ENCODE measurements around the gene SLCO2B1.
A peak's percentile ranks its signal among the peaks of the same experiment; 100 is the strongest.
"Not testable (repeated sequence)": the region's sequence is repeated elsewhere in the genome, so short reads cannot be mapped to it uniquely, and the experiment has no call there.

The SLCO2B1 gene, protein sequence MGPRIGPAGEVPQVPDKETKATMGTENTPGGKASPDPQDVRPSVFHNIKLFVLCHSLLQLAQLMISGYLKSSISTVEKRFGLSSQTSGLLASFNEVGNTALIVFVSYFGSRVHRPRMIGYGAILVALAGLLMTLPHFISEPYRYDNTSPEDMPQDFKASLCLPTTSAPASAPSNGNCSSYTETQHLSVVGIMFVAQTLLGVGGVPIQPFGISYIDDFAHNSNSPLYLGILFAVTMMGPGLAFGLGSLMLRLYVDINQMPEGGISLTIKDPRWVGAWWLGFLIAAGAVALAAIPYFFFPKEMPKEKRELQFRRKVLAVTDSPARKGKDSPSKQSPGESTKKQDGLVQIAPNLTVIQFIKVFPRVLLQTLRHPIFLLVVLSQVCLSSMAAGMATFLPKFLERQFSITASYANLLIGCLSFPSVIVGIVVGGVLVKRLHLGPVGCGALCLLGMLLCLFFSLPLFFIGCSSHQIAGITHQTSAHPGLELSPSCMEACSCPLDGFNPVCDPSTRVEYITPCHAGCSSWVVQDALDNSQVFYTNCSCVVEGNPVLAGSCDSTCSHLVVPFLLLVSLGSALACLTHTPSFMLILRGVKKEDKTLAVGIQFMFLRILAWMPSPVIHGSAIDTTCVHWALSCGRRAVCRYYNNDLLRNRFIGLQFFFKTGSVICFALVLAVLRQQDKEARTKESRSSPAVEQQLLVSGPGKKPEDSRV

DNA sequence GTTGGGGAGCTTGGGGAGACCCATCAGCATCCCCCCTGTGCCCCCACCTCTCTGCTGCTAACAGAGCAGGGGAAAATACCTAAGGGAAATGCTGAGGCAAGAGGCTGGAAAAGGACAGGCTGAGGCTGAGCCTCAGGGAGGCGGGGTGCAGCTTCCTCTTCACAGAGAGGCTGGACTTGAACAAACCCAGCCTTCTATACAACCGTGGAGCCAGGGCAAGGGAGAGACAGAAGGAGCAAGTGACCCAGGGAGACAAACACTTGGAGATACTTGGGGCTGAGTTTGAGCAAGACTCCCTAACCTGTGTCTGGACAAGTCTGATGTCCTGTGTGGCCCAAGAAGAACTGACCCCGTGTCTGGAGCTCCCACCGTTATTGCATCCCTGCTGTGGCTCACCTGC, at the start of gene SLCO2B1:
SLCO2B1 (plus strand) TSS at position 229 of the 400 bp plus-strand sequence. CDS start 275 bp downstream, outside the sequence.
- DNase-seq (ENCODE audit: low read depth in 2 of 2) = no peak

DNA sequence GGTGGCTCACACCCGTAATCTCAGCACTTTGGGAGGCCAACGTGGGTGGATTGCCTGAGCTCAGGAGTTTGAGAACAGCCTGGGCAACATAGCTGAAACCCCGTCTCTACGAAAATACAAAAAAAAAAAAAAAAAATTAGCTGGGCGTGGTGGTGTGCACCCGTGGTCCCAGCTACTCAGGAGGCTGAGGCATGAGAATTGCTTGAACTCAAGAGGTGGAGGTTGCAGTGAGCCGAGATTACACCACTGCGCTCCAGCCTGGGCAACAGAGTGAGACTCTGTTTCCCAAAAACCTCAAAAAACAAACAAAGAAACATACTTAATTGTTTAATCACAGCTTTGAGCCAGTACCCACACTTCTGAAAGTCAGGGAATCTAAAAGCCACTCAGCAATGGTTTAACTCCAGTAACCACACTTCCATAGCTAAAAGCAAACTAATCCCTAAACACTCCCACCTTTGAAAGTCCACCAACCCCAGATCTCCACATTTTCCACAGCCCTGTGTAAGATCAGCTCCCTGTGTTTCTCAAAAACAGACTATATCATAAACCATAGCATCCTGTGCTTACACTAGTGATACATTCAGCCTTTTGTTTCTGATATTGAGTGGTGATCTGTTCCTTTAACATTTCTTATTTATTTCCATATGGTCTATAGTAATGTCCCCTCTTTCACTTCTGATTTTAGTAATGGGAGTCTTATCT, 49.3 kb upstream of the SLCO2B1 start:
- no peak for DNase-seq (ENCODE audit: low read depth in 2 of 2)

DNA sequence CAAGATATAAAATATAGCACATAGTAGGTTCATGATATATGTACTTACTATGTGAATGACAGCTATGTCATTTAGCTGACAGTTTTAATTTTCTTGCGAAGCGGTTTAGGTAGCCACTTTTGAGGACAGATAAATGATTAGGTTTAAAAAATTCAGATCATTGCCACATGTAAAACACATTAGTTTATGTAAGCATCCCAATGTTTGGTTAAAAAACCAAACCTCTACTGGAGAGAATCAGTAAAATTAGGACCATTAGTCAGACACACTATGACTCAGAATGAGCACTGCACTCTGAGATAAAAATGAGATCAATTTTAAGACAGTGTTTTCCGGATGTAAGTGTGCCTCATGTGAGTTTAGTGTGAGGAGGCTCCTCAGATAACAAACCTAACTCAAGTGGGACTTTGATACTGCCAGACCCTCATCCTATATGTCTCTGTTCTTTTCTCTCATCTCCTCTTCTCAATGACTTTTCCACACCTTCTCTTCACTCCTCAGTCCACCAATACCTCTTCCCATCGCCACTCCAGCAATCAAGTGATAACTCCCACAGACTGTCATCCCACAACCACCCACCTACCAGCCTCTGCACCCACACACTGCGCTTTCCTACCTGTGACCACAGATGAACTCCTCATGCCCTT, 47.4 kb upstream of the SLCO2B1 start:
- DNase-seq (ENCODE audit: low read depth in 2 of 2) = no peak

- no peak for DNase-seq (ENCODE audit: low read depth in 2 of 2)
These were observed 45.4 kb upstream of the SLCO2B1 start for GRCh38 chr11:75105462-75105925.

DNA sequence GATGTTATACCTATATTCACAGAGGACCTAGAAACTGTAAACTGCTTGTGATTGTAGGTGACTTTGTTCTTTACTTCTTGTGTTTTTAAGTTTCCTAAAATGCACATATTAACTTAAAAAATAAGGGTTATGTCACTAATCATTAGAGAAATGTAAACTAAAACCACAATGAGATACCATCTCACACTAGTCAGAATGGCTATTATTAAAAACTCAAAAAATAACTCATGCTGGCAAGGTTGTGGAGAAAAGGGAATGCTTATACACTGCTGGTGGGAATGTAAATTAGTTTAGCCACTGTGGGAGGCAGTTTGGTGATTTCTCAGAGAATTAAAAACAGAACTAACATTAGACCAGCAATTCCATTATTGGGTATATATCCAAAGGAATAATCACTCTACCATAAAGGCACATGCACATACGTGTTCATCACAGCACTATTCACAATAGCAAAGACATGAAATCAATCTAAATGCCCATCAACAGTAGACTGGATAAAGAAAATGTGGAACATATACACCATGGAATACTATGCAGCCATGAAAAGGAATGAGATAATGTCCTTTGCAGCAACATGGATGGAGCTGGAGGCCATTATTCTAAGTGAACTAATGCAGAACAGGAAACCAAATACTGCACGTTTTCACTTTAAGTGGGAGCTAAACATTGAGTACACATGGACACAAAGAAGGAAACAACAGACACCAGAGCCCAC, 44.8 kb upstream of the SLCO2B1 start:
- DNase-seq (ENCODE audit: low read depth in 2 of 2) = not testable (repeated sequence)

GRCh38 chr11:75107187-75107586, 43.7 kb upstream of the SLCO2B1 start:
- no peak for DNase-seq (ENCODE audit: low read depth in 2 of 2)

- no peak for DNase-seq (ENCODE audit: low read depth in 2 of 2)
These were observed 38.7 kb upstream of the SLCO2B1 start for GRCh38 chr11:75112200-75112599.

DNA sequence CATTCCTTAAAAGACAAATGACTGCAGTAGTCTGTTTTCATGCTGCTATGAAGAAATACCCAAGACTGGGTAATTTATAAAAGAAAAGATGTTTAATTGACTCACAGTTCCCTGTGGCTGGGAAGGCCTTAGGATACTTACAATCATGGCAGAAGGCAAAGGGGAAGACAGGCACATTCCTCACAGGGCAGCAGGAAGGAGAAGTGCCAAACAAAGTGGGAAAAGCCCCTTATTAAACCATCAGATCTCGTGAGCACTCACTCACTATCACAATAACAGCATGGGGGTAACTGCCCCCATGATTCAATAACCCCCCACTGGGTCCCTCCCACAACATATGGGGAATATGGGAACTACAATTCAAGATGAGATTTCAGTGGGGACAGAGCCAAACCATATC, 37.9 kb upstream of the SLCO2B1 start:
- DNase-seq (ENCODE audit: low read depth in 2 of 2) = no peak

- DNase-seq (ENCODE audit: low read depth in 2 of 2) = no peak
These were observed 36.4 kb upstream of the SLCO2B1 start for GRCh38 chr11:75114465-75114864.

GRCh38 chr11:75118577-75118976, 32.3 kb upstream of the SLCO2B1 start:
- no peak for DNase-seq (ENCODE audit: low read depth in 2 of 2)

DNA sequence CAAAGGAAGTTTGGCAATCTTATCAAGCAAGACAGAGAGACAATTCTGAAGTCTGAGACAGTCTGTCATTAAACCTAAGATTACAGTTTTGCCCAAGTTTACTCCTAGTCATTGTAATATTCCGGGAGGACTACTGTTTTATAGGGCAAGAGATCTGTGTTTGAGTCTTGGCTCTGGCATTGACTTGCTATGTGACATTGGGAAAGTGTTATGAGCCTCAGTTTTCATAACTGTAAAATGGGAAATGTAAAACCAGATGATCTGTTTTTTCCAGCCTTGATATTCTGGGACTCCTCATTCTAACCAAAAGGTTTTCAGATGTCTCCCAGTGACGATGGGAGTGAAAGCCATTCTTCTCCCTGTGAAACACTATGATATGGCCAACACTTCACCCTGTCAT, 24.3 kb upstream of the SLCO2B1 start:
- no peak for DNase-seq (ENCODE audit: low read depth in 2 of 2)

GRCh38 chr11:75132080-75132479, 18.8 kb upstream of the SLCO2B1 start:
- no peak for DNase-seq (ENCODE audit: low read depth in 2 of 2)

DNA sequence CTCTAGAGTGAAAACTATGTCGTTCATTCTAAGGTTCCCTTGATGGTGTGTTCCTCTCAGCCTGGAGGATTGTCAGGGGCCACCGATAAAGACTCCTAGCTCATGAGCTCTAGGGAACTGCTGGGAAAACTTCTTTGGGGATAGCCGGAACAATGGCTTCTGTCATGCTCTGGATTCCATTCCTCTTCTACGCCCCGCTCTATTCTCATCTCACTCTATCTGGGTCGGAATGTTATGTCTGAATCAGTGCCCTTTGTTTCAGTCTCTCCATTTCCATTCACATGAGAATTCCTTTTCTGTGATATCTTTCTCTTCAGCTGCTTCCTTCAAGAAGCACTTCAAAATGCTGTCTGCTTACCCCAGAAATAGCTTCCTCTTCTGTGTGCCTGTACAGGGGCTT, 16.9 kb upstream of the SLCO2B1 start:
- no peak for DNase-seq (ENCODE audit: low read depth in 2 of 2)

- DNase-seq (ENCODE audit: low read depth in 2 of 2) = no peak
These were observed 15.8 kb upstream of the SLCO2B1 start for GRCh38 chr11:75135021-75135650.

DNA sequence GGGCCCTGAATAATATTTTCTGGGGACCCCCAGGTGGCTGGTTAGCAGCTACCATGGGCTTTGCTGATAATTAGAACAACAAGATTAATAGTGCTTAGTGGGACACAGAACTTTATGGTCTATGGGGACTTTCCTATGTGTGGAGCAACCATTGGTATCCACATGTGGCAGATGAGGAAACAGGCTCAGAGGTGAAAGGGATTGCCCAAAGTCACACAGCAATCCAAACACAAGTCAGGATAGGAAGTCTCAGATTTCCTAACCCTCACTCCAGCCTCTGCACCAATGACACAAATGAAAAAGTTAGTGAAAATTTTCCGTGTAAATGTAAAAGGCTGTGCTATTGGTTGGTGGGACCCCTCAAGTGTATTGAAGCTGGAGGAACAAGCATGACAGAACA, 15.3 kb upstream of the SLCO2B1 start:
- no peak for DNase-seq (ENCODE audit: low read depth in 2 of 2)

DNA sequence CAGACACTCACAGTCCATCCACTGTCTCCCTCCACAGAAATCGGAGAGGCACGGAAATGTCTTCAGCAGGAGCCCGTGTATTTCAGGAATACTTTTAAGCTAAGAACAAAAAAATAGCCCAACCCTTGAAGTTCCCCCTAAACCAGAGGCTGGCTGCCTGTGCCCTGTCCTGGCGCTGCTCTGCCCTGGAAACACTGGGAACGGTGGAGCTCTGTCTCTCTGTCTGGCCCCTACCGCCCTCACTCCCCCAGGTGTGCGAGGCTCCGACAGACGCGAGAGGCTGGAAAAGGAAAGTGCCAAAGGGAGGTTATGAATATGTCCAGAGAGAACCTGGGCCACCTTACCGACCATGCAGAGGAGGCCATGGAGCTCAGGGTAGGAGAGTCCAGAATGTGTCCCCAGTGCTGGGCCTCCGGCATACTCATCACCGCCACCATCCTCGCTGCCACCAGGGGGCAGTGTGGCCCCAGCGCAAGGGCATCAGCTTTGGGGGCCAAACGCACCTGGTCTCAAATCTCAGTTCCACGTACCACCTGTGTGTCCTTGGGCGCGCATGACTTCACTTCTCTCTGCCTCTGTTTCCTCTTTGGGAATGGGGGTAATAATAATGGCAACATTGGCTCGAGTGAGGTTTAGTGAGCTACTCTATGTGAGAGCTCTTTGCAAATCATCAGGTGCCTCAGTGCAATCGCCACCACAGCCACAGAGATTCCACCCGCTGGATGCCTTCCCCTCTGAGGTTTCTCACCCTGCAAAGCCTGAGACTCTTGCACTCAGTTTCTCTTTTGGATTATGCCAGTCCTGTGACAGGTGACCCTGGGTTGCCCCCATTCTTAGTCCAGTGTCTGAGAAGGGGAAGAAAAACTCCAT, 10.4 kb upstream of the SLCO2B1 start:
- peak; percentile 67 to 68 for DNase-seq (ENCODE audit: low read depth in 2 of 2)

DNA sequence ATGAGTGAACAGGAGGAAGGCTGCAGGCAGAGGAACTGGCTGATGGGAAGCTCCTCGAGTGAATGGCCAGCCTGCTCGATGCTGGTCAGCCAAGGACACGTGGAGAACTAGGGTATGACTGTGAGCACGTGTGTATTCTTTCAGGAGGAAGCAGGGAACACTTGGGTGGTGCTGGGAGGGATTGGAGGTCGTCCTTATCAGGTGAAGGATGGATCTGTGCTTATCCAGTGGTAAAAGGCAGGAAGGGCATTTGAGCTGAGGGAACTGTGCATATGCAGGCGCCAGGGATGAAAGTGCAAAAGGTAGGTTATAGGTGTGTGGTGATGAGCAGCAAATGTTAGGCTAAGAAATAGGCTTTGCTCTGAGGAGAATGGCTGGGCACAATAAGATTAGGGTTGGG, 9.7 kb upstream of the SLCO2B1 start:
- no peak for DNase-seq (ENCODE audit: low read depth in 2 of 2)

GRCh38 chr11:75142714-75143419, 8.0 kb upstream of the SLCO2B1 start:
- peak; percentile 55 to 65 for DNase-seq (ENCODE audit: low read depth in 2 of 2)

DNA sequence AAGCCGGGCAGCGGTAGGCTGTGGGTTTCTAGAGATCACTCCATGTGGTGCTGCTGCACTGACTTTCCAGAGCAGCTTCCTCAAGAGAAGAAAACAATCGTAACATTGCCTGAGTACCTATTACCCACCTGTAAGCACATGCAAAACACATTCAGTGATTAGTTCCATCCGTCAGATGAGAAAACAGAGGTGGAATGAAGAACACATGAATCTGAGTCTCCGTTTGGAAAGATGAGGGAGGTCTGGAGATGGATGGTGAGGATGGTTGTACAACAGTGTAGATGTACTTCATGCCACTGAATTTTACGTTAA, 7.5 kb upstream of the SLCO2B1 start:
- no peak for DNase-seq (ENCODE audit: low read depth in 2 of 2)

GRCh38 chr11:75144716-75145014, 6.2 kb upstream of the SLCO2B1 start:
- DNase-seq (ENCODE audit: low read depth in 2 of 2) = no peak
